Measurements from ENCODE around the gene VAV1.

DNA sequence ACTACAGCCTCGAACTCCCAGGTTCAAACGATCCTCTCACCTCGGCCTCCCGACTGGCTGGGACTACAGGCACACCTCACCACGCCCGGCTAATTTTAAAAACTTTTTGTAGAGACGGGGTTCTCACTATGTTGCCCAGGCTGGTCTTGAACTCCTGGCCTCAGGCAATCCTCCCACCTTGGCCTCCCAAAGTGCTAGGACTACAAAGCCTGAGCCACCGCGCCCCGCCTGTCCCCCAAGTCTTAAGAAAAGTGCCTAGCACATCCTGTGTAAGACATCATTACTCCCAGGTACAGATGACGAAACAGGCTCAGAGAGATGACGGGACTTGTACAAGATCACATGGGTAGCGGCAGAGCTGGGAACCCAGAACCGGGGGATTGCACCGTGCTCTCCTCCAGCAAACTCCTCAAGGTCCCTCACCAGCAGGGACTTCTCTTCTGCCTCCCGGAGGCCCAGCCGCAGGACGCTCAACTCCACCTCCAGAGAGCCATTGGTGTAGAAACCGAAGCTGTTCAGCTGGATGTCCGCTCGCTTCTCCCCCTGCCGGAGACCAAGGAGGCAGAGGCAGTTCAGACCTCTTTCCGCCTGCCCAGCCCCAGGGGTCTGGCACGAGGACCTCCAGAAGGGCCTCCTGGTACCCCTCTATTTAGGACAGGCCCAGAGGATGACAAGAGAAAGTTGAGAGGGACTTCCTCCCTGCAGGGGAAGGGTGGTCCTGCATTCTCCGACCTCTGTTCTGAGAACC, 36.2 kb upstream of the VAV1 start:
- TF ChIP-seq, protein P1, sequence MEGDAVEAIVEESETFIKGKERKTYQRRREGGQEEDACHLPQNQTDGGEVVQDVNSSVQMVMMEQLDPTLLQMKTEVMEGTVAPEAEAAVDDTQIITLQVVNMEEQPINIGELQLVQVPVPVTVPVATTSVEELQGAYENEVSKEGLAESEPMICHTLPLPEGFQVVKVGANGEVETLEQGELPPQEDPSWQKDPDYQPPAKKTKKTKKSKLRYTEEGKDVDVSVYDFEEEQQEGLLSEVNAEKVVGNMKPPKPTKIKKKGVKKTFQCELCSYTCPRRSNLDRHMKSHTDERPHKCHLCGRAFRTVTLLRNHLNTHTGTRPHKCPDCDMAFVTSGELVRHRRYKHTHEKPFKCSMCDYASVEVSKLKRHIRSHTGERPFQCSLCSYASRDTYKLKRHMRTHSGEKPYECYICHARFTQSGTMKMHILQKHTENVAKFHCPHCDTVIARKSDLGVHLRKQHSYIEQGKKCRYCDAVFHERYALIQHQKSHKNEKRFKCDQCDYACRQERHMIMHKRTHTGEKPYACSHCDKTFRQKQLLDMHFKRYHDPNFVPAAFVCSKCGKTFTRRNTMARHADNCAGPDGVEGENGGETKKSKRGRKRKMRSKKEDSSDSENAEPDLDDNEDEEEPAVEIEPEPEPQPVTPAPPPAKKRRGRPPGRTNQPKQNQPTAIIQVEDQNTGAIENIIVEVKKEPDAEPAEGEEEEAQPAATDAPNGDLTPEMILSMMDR (conservative IDR thresholded peaks at IDR 0.05; ENCODE audit: low read depth in 2 of 2), result peak; percentile 43 to 51
- TF ChIP-seq EZH2phosphoT487 (IDR thresholded peaks at IDR 0.05; ENCODE audit: unreplicated experiment), result no peak
- no peak for TF ChIP-seq REST (IDR thresholded peaks at IDR 0.05; ENCODE audit: unreplicated experiment)
- TF ChIP-seq EZH2 (IDR thresholded peaks at IDR 0.05; ENCODE audit: low read depth, unreplicated experiment), result no peak
- TF ChIP-seq ZNF114 (CRISPR knock-in tag; IDR thresholded peaks at IDR 0.05), result no peak
- no peak for TF ChIP-seq ETS1 (IDR thresholded peaks at IDR 0.05)
- no peak for TF ChIP-seq POLR2AphosphoS5 (IDR thresholded peaks at IDR 0.05; ENCODE audit: low read depth)
- TF ChIP-seq ZNF331 (CRISPR knock-in tag; IDR thresholded peaks at IDR 0.05; ENCODE audit: low read depth), result no peak

All from GM23338 (cell line).